ENCODE measurements around the gene LRP5. TPM values are rescaled to one million over a fixed set of nuclear protein-coding genes. Genes with fewer than 3 reads are reported as not detected.

The LRP5 gene
- total RNA-seq, 4 donors from 2014 or later, result 19.1 to 86.2 (median 43.9) TPM

DNA sequence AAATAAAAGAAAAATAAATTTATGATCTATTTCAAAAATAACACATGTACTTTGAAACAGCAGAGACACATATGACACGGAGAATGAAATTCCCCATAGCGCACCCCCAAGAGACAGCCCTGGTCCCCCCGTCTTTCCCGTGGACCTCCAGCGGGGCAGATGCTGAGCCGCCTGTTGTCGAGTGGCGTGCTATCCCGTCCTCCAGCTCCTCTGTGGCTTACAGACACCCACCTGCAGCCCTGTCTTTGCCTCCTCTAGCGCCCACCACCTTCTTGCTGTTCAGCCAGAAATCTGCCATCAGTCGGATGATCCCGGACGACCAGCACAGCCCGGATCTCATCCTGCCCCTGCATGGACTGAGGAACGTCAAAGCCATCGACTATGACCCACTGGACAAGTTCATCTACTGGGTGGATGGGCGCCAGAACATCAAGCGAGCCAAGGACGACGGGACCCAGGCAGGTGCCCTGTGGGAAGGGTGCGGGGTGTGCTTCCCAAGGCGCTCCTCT, 103.7 kb downstream of the LRP5 start:
- H3K27me3 ChIP-seq, result no peaks in the 10 kb centered on the region
- H3K4me1 ChIP-seq, result no peaks in the 10 kb centered on the region
- intact Hi-C loops (cut with DNase I; ENCODE audit: low total_unique reads), result no loop called here
- H3K27ac ChIP-seq, result no peak overlapping the region
- H3K4me3 ChIP-seq, result no peak overlapping the region
- no peak for DNase-seq
- H3K9me3 ChIP-seq, result no peaks in the 10 kb centered on the region
- no peaks in the 10 kb centered on the region for H3K36me3 ChIP-seq
- TF ChIP-seq, protein P1, sequence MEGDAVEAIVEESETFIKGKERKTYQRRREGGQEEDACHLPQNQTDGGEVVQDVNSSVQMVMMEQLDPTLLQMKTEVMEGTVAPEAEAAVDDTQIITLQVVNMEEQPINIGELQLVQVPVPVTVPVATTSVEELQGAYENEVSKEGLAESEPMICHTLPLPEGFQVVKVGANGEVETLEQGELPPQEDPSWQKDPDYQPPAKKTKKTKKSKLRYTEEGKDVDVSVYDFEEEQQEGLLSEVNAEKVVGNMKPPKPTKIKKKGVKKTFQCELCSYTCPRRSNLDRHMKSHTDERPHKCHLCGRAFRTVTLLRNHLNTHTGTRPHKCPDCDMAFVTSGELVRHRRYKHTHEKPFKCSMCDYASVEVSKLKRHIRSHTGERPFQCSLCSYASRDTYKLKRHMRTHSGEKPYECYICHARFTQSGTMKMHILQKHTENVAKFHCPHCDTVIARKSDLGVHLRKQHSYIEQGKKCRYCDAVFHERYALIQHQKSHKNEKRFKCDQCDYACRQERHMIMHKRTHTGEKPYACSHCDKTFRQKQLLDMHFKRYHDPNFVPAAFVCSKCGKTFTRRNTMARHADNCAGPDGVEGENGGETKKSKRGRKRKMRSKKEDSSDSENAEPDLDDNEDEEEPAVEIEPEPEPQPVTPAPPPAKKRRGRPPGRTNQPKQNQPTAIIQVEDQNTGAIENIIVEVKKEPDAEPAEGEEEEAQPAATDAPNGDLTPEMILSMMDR (IDR thresholded peaks at IDR 0.05), result no peak
- TF ChIP-seq POLR2A (IDR thresholded peaks at IDR 0.05), result no peak

DNA sequence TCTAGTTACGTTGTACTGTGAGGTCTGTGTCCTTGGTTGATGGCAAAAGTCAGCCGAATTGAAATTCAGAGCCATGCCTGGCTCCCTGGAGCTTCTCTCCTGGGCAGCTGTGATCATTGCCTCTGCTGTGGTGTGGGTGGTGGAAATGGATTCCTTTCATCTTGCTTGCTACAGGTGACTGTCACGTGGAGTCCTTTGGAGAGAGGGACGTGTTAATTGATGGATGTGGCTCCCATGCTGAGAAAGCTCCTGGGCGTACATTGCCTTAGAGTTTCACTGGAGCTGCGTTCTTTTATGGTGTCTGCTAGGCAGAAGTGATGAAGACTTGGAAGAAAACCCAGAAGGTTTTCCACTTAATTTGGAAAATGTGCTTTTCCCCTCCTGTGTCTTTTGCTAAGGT, 106.3 kb downstream of the LRP5 start:
- TF ChIP-seq, protein P1 (IDR thresholded peaks at IDR 0.05), result no peak
- no peak for TF ChIP-seq POLR2A (IDR thresholded peaks at IDR 0.05)
- Histone ChIP-seq H3K27me3 (no peaks in the 10 kb centered on the region), H3K4me1 (no peaks in the 10 kb centered on the region), H3K4me3 (no peak overlapping the region), H3K9me3 (no peaks in the 10 kb centered on the region), H3K27ac (no peak overlapping the region), H3K36me3 (no peaks in the 10 kb centered on the region)
- DNase-seq, result no peak
- intact Hi-C loops (cut with DNase I; ENCODE audit: low total_unique reads), result no loop called here

DNA sequence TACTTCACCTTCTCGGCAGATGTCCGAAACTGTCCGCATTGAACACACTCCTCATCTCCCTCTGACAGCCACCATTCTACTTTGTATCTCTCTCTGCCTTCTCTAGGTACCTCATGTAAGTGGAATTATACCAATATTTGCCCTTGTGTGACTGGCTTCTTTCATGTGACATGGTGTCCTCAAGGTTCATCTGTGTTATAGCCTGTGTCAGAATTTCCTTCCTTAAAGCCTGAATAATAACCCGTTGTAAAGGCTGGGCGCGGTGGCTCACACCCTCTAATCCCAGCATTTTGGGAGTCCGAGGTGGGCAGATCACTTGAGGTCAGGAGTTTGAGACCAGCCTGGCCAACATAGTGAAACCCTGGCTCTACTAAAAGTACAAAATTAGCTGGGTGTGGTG, 107.8 kb downstream of the LRP5 start:
- intact Hi-C loops (cut with DNase I; ENCODE audit: low total_unique reads), result no loop called here
- no peak for DNase-seq
- H3K27me3 ChIP-seq, result no peaks in the 10 kb centered on the region
- H3K36me3 ChIP-seq, result no peaks in the 10 kb centered on the region
- TF ChIP-seq, protein P1 (IDR thresholded peaks at IDR 0.05), result no peak
- TF ChIP-seq POLR2A (IDR thresholded peaks at IDR 0.05), result no peak
- H3K9me3 ChIP-seq, result no peaks in the 10 kb centered on the region
- no peak overlapping the region for H3K4me3 ChIP-seq
- H3K27ac ChIP-seq, result no peak overlapping the region
- H3K4me1 ChIP-seq, result no peaks in the 10 kb centered on the region

DNA sequence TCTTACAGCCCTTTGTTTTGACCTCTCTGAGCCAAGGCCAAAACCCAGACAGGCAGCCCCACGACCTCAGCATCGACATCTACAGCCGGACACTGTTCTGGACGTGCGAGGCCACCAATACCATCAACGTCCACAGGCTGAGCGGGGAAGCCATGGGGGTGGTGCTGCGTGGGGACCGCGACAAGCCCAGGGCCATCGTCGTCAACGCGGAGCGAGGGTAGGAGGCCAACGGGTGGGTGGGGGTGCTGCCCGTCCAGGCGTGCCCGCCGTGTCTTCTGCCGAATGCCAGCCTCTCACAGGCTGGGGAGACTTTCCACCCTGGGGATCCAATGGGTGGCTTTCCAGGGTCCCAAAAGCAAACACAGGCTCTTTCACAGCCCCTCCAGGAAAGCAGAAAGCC, 111.1 kb downstream of the LRP5 start:
- no peak for TF ChIP-seq POLR2A (IDR thresholded peaks at IDR 0.05)
- TF ChIP-seq, protein P1 (IDR thresholded peaks at IDR 0.05), result no peak
- Histone ChIP-seq H3K36me3 (no peaks in the 10 kb centered on the region), H3K4me1 (no peaks in the 10 kb centered on the region), H3K4me3 (no peak overlapping the region), H3K9me3 (no peaks in the 10 kb centered on the region), H3K27me3 (no peaks in the 10 kb centered on the region), H3K27ac (no peak overlapping the region)
- DNase-seq, result no peak
- intact Hi-C loops (cut with DNase I; ENCODE audit: low total_unique reads), result no loop called here

DNA sequence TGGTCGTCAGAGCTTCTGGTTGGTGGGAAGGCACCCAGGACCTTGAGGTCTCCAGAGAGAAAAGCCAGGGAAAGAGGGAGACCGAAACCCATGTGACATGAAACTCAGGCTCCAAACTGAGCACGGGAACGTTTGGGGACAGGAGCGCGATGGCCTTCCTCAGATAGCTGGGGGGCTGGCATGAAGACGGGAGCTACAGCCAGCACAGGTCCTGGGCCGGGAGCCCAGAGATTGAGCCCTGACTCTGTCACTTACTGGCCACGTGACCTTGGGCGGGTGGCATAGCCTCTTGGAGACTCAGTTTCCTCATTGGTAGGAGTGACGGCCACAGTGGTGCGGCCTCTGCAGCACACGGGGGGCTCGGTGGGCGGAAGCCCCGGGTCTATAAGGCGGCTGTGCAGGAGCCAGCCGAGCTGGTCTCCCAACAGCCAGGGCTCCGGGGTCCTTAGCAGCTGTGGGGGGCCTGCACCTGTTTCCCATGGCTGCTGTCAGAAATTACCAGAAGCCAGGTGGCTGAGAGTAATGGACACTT, 111.8 kb downstream of the LRP5 start:
- H3K27ac ChIP-seq, result no peak overlapping the region
- H3K9me3 ChIP-seq, result no peaks in the 10 kb centered on the region
- H3K36me3 ChIP-seq, result no peaks in the 10 kb centered on the region
- intact Hi-C loops (cut with DNase I; ENCODE audit: low total_unique reads), result no loop called here
- H3K4me1 ChIP-seq, result no peaks in the 10 kb centered on the region
- DNase-seq, result no peak
- H3K4me3 ChIP-seq, result no peak overlapping the region
- H3K27me3 ChIP-seq, result no peaks in the 10 kb centered on the region
- TF ChIP-seq, protein P1 (IDR thresholded peaks at IDR 0.05), result no peak
- TF ChIP-seq POLR2A (IDR thresholded peaks at IDR 0.05), result no peak
